ENCODE results near the gene OR7G2. TPM values are rescaled to one million over a fixed set of nuclear protein-coding genes. Genes with fewer than 3 reads are reported as not detected.
"Not testable (repeated sequence)": the region's sequence is repeated elsewhere in the genome, so short reads cannot be mapped to it uniquely, and the experiment has no call there.

Gene OR7G2
- polyA plus RNA-seq, 1 donor = not detected

- peak; percentile 76 to 85 for DNase-seq
- H3K9me3 ChIP-seq (ENCODE audit: control insufficient read depth, low read depth, low read length) = no peaks in the 10 kb centered on the region
- H3K36me3 ChIP-seq (ENCODE audit: control insufficient read depth, insufficient read depth, low read length) = no peaks in the 10 kb centered on the region
- no peaks in the 10 kb centered on the region for H3K4me1 ChIP-seq (ENCODE audit: control insufficient read depth, insufficient read depth, low read length)
- H3K27me3 ChIP-seq (ENCODE audit: control insufficient read depth, insufficient read depth, low read length) = no peaks in the 10 kb centered on the region
- H3K4me3 ChIP-seq (ENCODE audit: low read length) = no peak overlapping the region
- H3K27ac ChIP-seq (ENCODE audit: low read length) = peak overlapping the region; percentile 31
- 23% methylated on average over 3 of the region's 16 CpGs for WGBS (ENCODE audit: insufficient coverage, low lambda C conversion rate)
Observed at GRCh38 chr19:9075064-9075949, 32.0 kb downstream of the OR7G2 start.

- no peaks in the 10 kb centered on the region for H3K36me3 ChIP-seq (ENCODE audit: control insufficient read depth, insufficient read depth, low read length)
- H3K27ac ChIP-seq (ENCODE audit: low read length) = no peak overlapping the region
- H3K9me3 ChIP-seq (ENCODE audit: control insufficient read depth, low read depth, low read length) = no peaks in the 10 kb centered on the region
- no peaks in the 10 kb centered on the region for H3K4me1 ChIP-seq (ENCODE audit: control insufficient read depth, insufficient read depth, low read length)
- DNase-seq = no peak
- WGBS (ENCODE audit: insufficient coverage, low lambda C conversion rate) = no CpG with 5 or more reads among the region's 6 CpGs
- no peak overlapping the region for H3K4me3 ChIP-seq (ENCODE audit: low read length)
- H3K27me3 ChIP-seq (ENCODE audit: control insufficient read depth, insufficient read depth, low read length) = no peaks in the 10 kb centered on the region
Observed at GRCh38 chr19:9073806-9074205, 33.5 kb downstream of the OR7G2 start.

- H3K4me3 ChIP-seq (ENCODE audit: low read length); H3K4me1 ChIP-seq (ENCODE audit: control insufficient read depth, insufficient read depth, low read length); H3K27ac ChIP-seq (ENCODE audit: low read length); H3K36me3 ChIP-seq (ENCODE audit: control insufficient read depth, insufficient read depth, low read length); DNase-seq; H3K9me3 ChIP-seq (ENCODE audit: control insufficient read depth, low read depth, low read length); H3K27me3 ChIP-seq (ENCODE audit: control insufficient read depth, insufficient read depth, low read length): not testable (repeated sequence)
- WGBS (ENCODE audit: insufficient coverage, low lambda C conversion rate) = 75% methylated on average over 2 of the region's 6 CpGs
Observed at GRCh38 chr19:9071720-9072119, 35.6 kb downstream of the OR7G2 start.

GRCh38 chr19:9070066-9070465 is 37.2 kb downstream of the OR7G2 start:
- no CpG with 5 or more reads among the region's 5 CpGs for WGBS (ENCODE audit: insufficient coverage, low lambda C conversion rate)

GRCh38 chr19:9065457-9066014 is 41.7 kb downstream of the OR7G2 start:
- Histone ChIP-seq H3K9me3 (ENCODE audit: control insufficient read depth, low read depth, low read length) (no peaks in the 10 kb centered on the region), H3K4me1 (ENCODE audit: control insufficient read depth, insufficient read depth, low read length) (no peaks in the 10 kb centered on the region), H3K36me3 (ENCODE audit: control insufficient read depth, insufficient read depth, low read length) (no peaks in the 10 kb centered on the region), H3K4me3 (ENCODE audit: low read length) (no peak overlapping the region), H3K27ac (ENCODE audit: low read length) (no peak overlapping the region), H3K27me3 (ENCODE audit: control insufficient read depth, insufficient read depth, low read length) (no peaks in the 10 kb centered on the region)
- no CpG with 5 or more reads among the region's 12 CpGs for WGBS (ENCODE audit: insufficient coverage, low lambda C conversion rate)
- DNase-seq = no peak

More at GRCh38 chr19:9070066-9070465, 37.2 kb downstream of the OR7G2 start:
- Histone ChIP-seq H3K36me3 (ENCODE audit: control insufficient read depth, insufficient read depth, low read length) (no peaks in the 10 kb centered on the region), H3K4me3 (ENCODE audit: low read length) (no peak overlapping the region), H3K4me1 (ENCODE audit: control insufficient read depth, insufficient read depth, low read length) (no peaks in the 10 kb centered on the region), H3K27ac (ENCODE audit: low read length) (no peak overlapping the region), H3K9me3 (ENCODE audit: control insufficient read depth, low read depth, low read length) (no peaks in the 10 kb centered on the region), H3K27me3 (ENCODE audit: control insufficient read depth, insufficient read depth, low read length) (no peaks in the 10 kb centered on the region)
- DNase-seq = no peak

GRCh38 chr19:9061879-9062278 is 45.4 kb downstream of the OR7G2 start:
- no peaks in the 10 kb centered on the region for H3K9me3 ChIP-seq (ENCODE audit: control insufficient read depth, low read depth, low read length)
- DNase-seq = no peak
- WGBS (ENCODE audit: insufficient coverage, low lambda C conversion rate) = no CpG with 5 or more reads among the region's 8 CpGs
- H3K4me3 ChIP-seq (ENCODE audit: low read length) = no peak overlapping the region
- no peak overlapping the region for H3K27ac ChIP-seq (ENCODE audit: low read length)
- H3K36me3 ChIP-seq (ENCODE audit: control insufficient read depth, insufficient read depth, low read length) = no peaks in the 10 kb centered on the region
- no peaks in the 10 kb centered on the region for H3K27me3 ChIP-seq (ENCODE audit: control insufficient read depth, insufficient read depth, low read length)
- H3K4me1 ChIP-seq (ENCODE audit: control insufficient read depth, insufficient read depth, low read length) = no peaks in the 10 kb centered on the region

- DNase-seq = no peak
- H3K4me3 ChIP-seq (ENCODE audit: low read length) = no peak overlapping the region
- H3K27ac ChIP-seq (ENCODE audit: low read length) = no peak overlapping the region
- H3K36me3 ChIP-seq (ENCODE audit: control insufficient read depth, insufficient read depth, low read length) = no peaks in the 10 kb centered on the region
- no peaks in the 10 kb centered on the region for H3K27me3 ChIP-seq (ENCODE audit: control insufficient read depth, insufficient read depth, low read length)
- WGBS (ENCODE audit: insufficient coverage, low lambda C conversion rate) = no CpG with 5 or more reads among the region's 17 CpGs
- no peaks in the 10 kb centered on the region for H3K4me1 ChIP-seq (ENCODE audit: control insufficient read depth, insufficient read depth, low read length)
- H3K9me3 ChIP-seq (ENCODE audit: control insufficient read depth, low read depth, low read length) = no peaks in the 10 kb centered on the region
Observed at GRCh38 chr19:9060564-9061340, 46.5 kb downstream of the OR7G2 start.

- no peak overlapping the region for H3K4me3 ChIP-seq (ENCODE audit: low read length)
- H3K9me3 ChIP-seq (ENCODE audit: control insufficient read depth, low read depth, low read length) = no peaks in the 10 kb centered on the region
- WGBS (ENCODE audit: insufficient coverage, low lambda C conversion rate) = no CpG with 5 or more reads among the region's 12 CpGs
- H3K4me1 ChIP-seq (ENCODE audit: control insufficient read depth, insufficient read depth, low read length) = no peaks in the 10 kb centered on the region
- H3K27me3 ChIP-seq (ENCODE audit: control insufficient read depth, insufficient read depth, low read length) = peaks cover 9% of the 10 kb centered on the region
- H3K27ac ChIP-seq (ENCODE audit: low read length) = no peak overlapping the region
- no peak for DNase-seq
- no peaks in the 10 kb centered on the region for H3K36me3 ChIP-seq (ENCODE audit: control insufficient read depth, insufficient read depth, low read length)
Observed at GRCh38 chr19:9058905-9059667, 48.2 kb downstream of the OR7G2 start.

- no peak overlapping the region for H3K27ac ChIP-seq (ENCODE audit: low read length)
- no peak overlapping the region for H3K4me3 ChIP-seq (ENCODE audit: low read length)
- no peaks in the 10 kb centered on the region for H3K4me1 ChIP-seq (ENCODE audit: control insufficient read depth, insufficient read depth, low read length)
- H3K9me3 ChIP-seq (ENCODE audit: control insufficient read depth, low read depth, low read length) = no peaks in the 10 kb centered on the region
- DNase-seq = no peak
- no CpG with 5 or more reads among the region's 4 CpGs for WGBS (ENCODE audit: insufficient coverage, low lambda C conversion rate)
- peaks cover 9% of the 10 kb centered on the region for H3K27me3 ChIP-seq (ENCODE audit: control insufficient read depth, insufficient read depth, low read length)
- no peaks in the 10 kb centered on the region for H3K36me3 ChIP-seq (ENCODE audit: control insufficient read depth, insufficient read depth, low read length)
Observed at GRCh38 chr19:9057505-9058258, 49.6 kb downstream of the OR7G2 start.

All from large intestine (tissue), 3 donors.